Measurements from ENCODE around the gene SUN1. TPM values are rescaled to one million over a fixed set of nuclear protein-coding genes. Genes with fewer than 3 reads are reported as not detected.
"Not testable (repeated sequence)": the region's sequence is repeated elsewhere in the genome, so short reads cannot be mapped to it uniquely, and the experiment has no call there.

Gene SUN1
- total RNA-seq, 1 experiment from 2014 or later: 123 TPM

DNA sequence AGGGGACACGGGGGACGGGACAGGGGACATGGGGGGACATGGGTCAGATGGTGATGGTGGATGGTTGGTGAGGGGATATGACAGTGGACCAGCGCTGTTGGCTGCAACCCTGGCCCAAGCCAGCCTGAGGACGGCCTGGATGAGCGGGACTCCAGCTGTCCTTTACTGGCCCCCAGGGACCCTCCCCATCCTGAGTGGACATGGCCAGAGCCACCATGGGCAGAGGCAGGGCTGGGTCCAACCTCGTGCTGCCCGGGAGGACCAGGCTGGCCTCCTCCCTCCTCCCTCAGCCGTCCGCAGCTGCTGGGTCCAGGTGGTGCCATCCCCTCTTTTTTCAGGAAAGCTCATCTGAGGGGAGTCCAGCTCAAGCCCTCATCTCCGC is 74.5 kb downstream of the SUN1 start:
- DNase-seq (ENCODE audit: low spot score): no peak

DNA sequence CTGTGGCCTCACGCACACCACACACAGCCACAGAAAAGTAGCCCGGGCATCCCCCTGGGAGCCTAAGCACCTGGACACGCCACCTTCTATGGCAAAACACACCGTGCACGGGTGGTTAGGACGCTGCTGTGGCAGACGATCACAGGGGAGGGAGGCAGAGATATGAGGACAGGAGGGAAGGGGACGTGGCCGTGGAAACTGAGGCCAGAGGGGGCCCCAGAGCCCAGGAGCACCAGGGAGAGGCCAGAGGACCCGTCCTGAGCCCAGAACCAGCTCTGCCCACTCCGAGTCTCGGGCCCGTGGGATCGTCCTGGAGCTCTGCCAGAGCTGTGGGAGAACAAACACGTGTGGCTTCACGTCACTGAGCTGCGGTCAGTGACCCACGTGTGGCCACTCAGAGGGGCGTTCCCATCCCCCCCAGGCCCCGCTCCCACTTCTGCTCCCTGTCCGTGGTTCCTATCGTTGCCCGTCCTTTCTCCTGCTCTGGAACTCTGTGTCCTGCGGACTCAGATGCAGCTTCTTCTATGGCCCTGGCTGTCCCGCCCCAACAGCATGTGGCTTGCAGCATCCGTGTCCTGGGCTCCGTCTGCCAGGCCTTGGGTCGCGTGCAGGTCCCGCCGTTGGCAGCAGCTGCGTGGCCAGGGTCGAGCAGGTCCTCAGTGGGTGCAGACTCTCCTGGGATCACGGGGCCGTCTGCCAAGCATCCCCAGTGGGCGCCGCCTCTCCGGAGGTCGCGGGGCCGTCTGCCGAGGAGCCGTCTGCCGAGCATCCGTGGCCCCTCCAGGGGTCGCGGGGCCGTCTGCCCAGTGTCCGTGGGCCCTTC is 75.1 kb downstream of the SUN1 start:
- no peak for DNase-seq (ENCODE audit: low spot score)

GRCh38 chr7:908159-908581 is 75.9 kb downstream of the SUN1 start:
- DNase-seq (ENCODE audit: low spot score): no peak

GRCh38 chr7:908591-909357 is 76.5 kb downstream of the SUN1 start:
- DNase-seq (ENCODE audit: low spot score): not testable (repeated sequence)

DNA sequence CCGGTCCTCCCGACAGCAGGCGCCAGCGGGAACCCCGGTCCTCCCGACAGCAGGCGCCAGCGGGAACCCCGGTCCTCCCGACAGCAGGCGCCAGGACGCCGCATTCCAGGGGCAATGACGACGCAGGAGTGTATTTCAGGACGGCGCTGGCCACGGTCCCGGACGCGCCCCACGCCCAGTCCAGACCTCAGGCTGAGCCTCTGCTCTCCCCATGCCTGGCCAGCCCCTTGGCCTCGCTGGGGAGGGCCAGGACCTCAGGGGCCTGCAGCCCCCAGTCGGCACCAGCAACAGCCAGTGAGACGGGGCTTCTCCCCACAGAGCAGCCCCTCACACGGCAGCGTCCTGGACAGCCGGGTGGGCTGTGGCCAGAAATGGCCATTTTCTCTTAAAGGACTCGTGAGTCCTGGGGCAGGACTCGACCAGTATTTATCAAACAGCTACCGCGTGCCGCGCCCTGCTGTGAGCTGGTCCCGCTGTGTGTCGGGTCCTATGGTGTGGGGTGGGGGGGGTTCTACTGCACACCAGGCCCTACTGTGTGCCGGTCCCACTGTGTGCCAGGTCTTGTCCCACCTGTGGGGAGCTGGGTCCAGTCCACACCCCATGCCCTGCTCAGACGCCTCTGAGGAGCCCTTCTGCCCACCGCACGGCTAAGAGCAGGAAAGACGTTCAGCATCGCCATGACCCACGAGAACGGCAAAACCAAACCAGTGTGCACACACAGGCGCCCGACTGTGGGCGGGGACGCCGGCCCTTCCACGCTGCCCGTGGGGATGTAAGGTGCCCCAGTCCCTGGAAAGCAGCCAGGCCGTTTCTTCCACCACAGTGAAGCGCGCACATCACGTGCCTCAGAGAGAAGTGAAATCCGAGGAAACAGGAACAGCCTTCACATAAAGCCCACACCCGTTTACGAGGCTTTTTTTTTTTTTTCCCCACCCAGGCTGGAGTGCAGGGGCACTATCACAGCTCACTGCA is 77.4 kb downstream of the SUN1 start:
- no peak for DNase-seq (ENCODE audit: low spot score)

DNA sequence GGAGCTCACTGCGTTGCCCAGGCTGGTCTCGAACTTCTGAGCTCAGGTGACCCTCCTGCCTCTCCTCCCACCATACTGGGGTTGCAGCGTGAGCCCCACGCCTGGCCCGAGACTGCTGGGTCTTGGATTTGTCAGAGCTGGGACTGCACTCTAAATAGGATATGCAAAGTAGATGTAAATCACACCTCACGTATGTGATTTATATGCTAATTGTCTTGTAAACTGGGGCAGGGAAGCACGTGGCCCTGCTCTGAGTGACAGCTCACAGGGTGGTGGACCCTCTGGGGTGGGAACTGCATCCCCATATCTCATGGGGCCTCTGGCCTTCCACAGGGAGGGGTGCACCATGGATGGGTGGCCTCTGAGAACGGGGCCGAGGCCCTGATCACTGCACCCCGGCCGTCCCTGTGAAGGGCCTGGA is 78.2 kb downstream of the SUN1 start:
- DNase-seq (ENCODE audit: low spot score): no peak

- no peak for DNase-seq (ENCODE audit: low spot score)
Measured at GRCh38 chr7:910931-911431, 78.7 kb downstream of the SUN1 start.

- no peak for DNase-seq (ENCODE audit: low spot score)
Measured at GRCh38 chr7:911791-912480, 79.7 kb downstream of the SUN1 start.

DNA sequence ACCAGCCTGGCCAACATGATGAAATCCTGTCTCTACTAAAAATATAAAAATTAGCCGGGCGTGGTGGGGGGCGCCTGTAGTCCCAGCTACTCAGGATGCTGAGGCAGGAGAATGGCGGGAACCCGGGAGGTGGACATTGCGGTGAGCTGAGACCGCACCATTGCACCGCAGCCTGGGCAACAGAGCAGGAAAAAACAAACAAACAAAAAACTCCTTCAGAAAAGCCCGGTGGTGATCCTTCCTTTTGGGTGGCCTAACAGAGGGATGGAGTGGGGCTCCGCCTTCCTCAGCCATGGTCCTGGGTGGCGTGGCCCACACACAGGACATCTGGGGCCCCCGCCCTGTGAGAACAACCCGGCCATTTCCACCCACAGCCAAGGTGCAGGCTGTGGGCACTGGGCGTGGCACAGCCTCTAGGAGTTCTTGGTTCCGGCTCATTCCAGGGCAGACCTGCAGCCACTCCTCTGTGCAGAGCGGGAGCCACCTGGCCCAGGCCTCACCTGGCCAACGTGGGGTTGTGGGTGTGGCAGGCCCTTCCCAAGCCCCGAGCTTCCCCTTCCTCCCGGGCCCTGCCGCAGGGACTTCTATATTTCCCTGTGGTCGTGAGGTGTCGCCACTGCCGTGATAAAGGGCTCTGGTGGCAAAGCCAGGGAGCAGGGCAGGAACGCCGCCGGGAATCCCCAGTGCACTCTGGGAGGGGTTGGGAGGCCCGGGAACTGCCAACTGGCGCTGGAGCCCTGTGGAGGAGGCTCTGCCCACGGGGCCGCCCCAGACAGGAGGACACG is 81.7 kb downstream of the SUN1 start:
- peak; percentile 57 for DNase-seq (ENCODE audit: low spot score)

- DNase-seq (ENCODE audit: low spot score): no peak
Measured at GRCh38 chr7:914521-915194, 82.4 kb downstream of the SUN1 start.

- no peak for DNase-seq (ENCODE audit: low spot score)
Measured at GRCh38 chr7:915291-916218, 83.3 kb downstream of the SUN1 start.

DNA sequence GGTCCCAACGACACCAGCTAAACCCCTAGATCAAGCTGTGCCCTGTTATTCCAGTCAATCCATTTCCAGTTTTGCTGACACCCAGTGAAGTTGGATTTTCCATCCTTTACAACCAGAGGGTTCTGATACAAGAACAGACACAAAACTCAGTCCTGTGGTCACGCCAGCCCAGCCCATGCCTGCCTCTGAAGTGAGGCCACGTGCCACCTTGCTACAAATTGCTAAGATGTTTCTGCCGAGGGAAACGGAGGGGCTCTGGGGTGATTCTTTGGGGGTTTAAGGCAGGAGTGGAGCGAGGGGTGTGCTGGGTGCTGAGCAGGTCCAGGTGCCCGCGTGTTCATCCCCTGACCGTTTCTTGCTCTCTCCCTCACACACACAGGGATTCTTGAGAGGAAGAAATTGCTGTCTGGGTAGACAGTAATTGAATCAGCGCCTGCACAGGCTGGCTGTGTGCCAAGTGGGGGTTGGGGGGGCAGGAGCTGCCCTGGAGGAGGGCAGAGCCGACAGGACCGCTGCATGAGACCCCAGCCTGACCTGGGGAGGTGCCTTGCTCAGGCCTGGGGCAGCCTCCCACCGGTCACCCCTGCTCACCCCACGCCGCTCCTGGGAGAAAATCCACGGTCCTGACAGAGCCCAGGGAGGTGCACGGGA is 84.1 kb downstream of the SUN1 start:
- peak; percentile 34 for DNase-seq (ENCODE audit: low spot score)

DNA sequence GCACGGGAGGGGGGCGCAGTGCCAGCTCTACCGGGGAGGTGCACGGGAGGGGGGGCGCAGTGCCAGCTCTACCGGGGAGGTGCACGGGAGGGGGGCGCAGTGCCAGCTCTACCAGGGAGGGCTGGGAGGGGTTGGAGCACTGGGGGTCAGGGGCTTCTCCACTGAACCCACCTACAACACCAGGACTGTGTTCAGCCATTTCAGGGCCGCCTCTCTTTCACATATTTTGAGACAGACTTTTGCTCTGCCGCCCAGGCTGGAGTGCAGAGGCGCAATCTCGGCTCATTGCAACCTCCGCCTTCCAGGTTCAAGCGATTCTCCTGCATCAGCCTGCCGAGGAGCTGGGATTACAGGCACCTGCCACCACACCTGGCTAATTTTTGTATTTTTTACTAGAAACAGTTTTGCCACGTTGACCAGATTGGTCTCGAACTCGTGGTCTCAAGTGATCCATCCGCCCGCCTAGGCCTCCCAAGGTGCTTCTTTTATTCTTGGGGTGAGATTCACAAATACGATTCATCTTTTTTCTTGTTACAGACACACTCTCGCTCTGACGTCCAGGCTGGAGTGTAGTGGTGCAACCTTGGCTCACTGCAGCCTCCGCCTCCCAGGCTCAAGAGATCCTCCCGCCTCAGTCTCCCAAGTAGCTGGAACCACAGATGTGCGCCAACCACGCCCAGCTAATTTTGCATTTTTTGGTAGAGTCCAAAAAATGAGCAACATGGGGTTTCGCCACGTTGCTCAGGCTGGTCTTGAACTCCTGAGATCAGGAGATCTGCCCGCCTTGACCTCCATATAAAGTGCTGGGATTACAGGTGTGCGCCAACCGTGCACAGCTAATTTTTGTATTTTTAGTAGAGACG is 85.2 kb downstream of the SUN1 start:
- no peak for DNase-seq (ENCODE audit: low spot score)

DNA sequence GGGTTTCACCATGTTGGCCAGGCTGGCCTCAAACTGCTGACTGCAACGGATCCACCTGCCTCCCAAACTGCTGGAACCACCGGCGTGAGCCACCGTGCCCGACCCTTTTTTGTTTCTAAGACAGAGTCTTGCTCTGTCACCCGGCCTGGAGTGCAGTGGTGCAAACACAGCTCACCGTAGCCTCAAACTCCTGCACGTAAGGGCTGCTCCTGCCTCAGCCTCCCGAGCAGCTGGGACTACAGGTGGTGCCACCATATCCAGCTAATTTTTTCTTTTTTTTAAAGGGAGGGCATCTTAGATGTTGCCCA is 85.8 kb downstream of the SUN1 start:
- DNase-seq (ENCODE audit: low spot score): no peak

GRCh38 chr7:918441-919113 is 86.3 kb downstream of the SUN1 start:
- DNase-seq (ENCODE audit: low spot score): no peak

- DNase-seq (ENCODE audit: low spot score): no peak
Measured at GRCh38 chr7:919114-919442, 86.8 kb downstream of the SUN1 start.

DNA sequence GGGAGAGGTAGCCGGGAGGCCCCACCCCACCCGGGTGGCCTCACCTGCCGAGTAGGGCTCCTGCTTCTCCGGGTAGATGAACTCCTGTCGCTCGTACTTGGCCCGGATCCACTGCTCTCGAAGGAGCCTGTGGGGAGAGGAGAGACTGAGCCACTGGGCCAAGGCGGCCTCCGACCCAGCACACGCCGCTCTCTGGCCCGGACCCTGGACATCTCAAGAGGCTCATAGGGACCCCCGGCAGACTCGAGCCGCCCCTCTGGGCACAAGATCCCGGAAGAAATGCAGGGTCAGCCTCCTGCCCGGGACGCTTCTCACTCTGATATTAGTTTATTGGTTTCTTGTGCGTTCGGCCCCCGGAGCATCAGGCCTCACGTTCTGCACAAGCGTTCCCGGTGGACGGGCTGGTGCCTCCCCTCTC is 87.7 kb downstream of the SUN1 start:
- DNase-seq (ENCODE audit: low spot score): no peak
